GM23338 (cell line): ENCODE results near the gene NSD1. TPM values are rescaled to one million over a fixed set of nuclear protein-coding genes. Genes with fewer than 3 reads are reported as not detected.

Source experiments
- ATAC-seq: fragments of 200-7000 bp; cut with Tn5 transposase; 3 replicates; pipeline ENCODE4 v1.9.1; 2020
- DNase-seq: peaks from one replicate; pipeline ENCODE4 v3.0.0-alpha.2; 2015; ENCODE audit warnings: low spot score
- H2AFZ ChIP-seq: fragments of 200-600 bp; sonication (generic); 2 replicates; pipeline ENCODE4 v1.8.0; 2016; ENCODE audit warnings: antibody characterized with exemption, mild to moderate bottlenecking, moderate library complexity
- H3F3A ChIP-seq: fragments of 200-600 bp; sonication (generic); replicated peaks from 2 replicates; pipeline ENCODE4 v1.8.0; 2017; ENCODE audit warnings: antibody characterized with exemption, mixed run types, low read depth
- H3K27ac ChIP-seq: fragments of 200-600 bp; sonication (generic); 2 replicates; pipeline ENCODE4 v1.6.1; 2016; ENCODE audit warnings: low read depth
- H3K27me3 ChIP-seq: fragments of 200-600 bp; sonication (generic); 2 replicates; pipeline ENCODE4 v1.8.0; 2016; ENCODE audit warnings: mild to moderate bottlenecking, mixed run types, moderate library complexity; ENCODE audit not compliant: insufficient read depth
- H3K36me3 ChIP-seq: fragments of 200-600 bp; sonication (generic); 2 replicates; pipeline ENCODE4 v1.8.0; 2016; ENCODE audit warnings: mild to moderate bottlenecking; ENCODE audit not compliant: insufficient read depth
- H3K4me1 ChIP-seq: fragments of 200-600 bp; sonication (generic); 2 replicates; pipeline ENCODE4 v1.8.0; 2016; ENCODE audit warnings: mild to moderate bottlenecking, moderate library complexity; ENCODE audit not compliant: insufficient read depth
- H3K4me2 ChIP-seq: fragments of 200-600 bp; sonication (generic); 2 replicates; pipeline ENCODE4 v1.7.1; 2017; ENCODE audit warnings: mixed run types
- H3K4me3 ChIP-seq: fragments of 200-600 bp; sonication (generic); 2 replicates; pipeline ENCODE4 v1.6.1; 2016; ENCODE audit warnings: mixed run types
- H3K79me2 ChIP-seq: fragments of 200-600 bp; sonication (generic); replicated peaks from 2 replicates; pipeline ENCODE4 v1.8.0; 2017; ENCODE audit warnings: mild to moderate bottlenecking; ENCODE audit not compliant: insufficient read depth
- H3K9me2 ChIP-seq: fragments of 200-600 bp; sonication (generic); 2 replicates; pipeline ENCODE4 v1.8.0; 2017; ENCODE audit not compliant: insufficient read depth
- H4K20me1 ChIP-seq: fragments of 200-600 bp; sonication (generic); replicated peaks from 2 replicates; pipeline ENCODE4 v1.8.0; 2017; ENCODE audit warnings: mild to moderate bottlenecking; ENCODE audit not compliant: insufficient read depth
- H3K27ac Mint-ChIP-seq: 2 replicates; pipeline ENCODE4 v1.8.0; 2020; ENCODE audit warnings: inconsistent platforms, mild to moderate bottlenecking, moderate library complexity, mixed read lengths
- H3K27me3 Mint-ChIP-seq: 3 replicates; pipeline ENCODE4 v1.8.0; 2022; ENCODE audit warnings: low read depth, mild to moderate bottlenecking, moderate library complexity, mixed read lengths, inconsistent platforms; ENCODE audit not compliant: insufficient read depth, poor library complexity
- H3K36me3 Mint-ChIP-seq: 3 replicates; pipeline ENCODE4 v1.8.0; 2021; ENCODE audit warnings: low read depth, mild to moderate bottlenecking, inconsistent platforms, moderate library complexity, mixed read lengths
- H3K4me1 Mint-ChIP-seq: 3 replicates; pipeline ENCODE4 v1.8.0; 2020; ENCODE audit warnings: mild to moderate bottlenecking, inconsistent platforms, mixed read lengths
- H3K4me3 Mint-ChIP-seq: 3 replicates; pipeline ENCODE4 v1.8.0; 2021; ENCODE audit warnings: moderate library complexity, mild to moderate bottlenecking, inconsistent platforms, mixed read lengths
- H3K9me3 Mint-ChIP-seq: 3 replicates; pipeline ENCODE4 v1.8.0; 2020; ENCODE audit warnings: moderate library complexity, mild to moderate bottlenecking, inconsistent platforms, mixed read lengths
- EZH2 ChIP-seq: fragments of 200-600 bp; sonication (generic); IDR thresholded peaks from one replicate; pipeline ENCODE4 v1.8.0; 2017; ENCODE audit warnings: antibody characterized with exemption, mild to moderate bottlenecking, low read depth; ENCODE audit not compliant: unreplicated experiment
- JUNB ChIP-seq: IDR thresholded peaks from one replicate; pipeline ENCODE4 v1.6.1; 2016; ENCODE audit warnings: antibody characterized with exemption; ENCODE audit not compliant: unreplicated experiment
- NANOG ChIP-seq: IDR thresholded peaks from 2 replicates; pipeline ENCODE4 v1.6.1; 2016; ENCODE audit warnings: antibody characterized with exemption, borderline replicate concordance
- ZNF114 ChIP-seq: fragments of 250-450 bp; sonication (Bioruptor Pico); IDR thresholded peaks from 2 replicates; pipeline ENCODE4 v1.5.0; 2020; ENCODE audit warnings: mild to moderate bottlenecking, moderate library complexity
- ZNF462 ChIP-seq: fragments of 250-450 bp; sonication (Bioruptor Pico); IDR thresholded peaks from 2 replicates; pipeline ENCODE4 v1.5.0; 2020; ENCODE audit warnings: mild to moderate bottlenecking, moderate library complexity
- polyA plus RNA-seq: library from polyadenylated mRNA; unstranded; fragments of >200 nt; fragmentation: Nextera tagmentation; extraction: Ambion mirVana; gene quantifications from 2 replicates; pipeline ENCODE4 v1.2.1, GENCODE V29; 2016
- total RNA-seq: library from RNA; depleted of rRNA; stranded (reverse); fragments of >200 nt; shearing (Covaris generic); gene quantifications from 2 replicates; pipeline ENCODE4 v1.2.3, GENCODE V29; 2014

NSD1 gene
- total and polyA plus RNA-seq, 2 experiments from 2014 or later = 96.4 to 106 TPM

- TF ChIP-seq ZNF462 (CRISPR knock-in tag) (no peak), NANOG (no peak), ZNF114 (CRISPR knock-in tag) (no peak), JUNB (no peak)
Observed at GRCh38 chr5:177297922-177298321, 164.3 kb downstream of the NSD1 start (continued).

GRCh38 chr5:177299697-177300096 is 166.1 kb downstream of the NSD1 start:
- H3K27me3 ChIP-seq = no peaks in the 10 kb centered on the region
- H3K4me2 ChIP-seq = peak overlapping the region; percentile 25; the same call in 1 of the 2 replicates
- peaks cover 34% of the 10 kb centered on the region for H3F3A ChIP-seq
- peaks cover 20% of the 10 kb centered on the region for H3K36me3 ChIP-seq
- TF ChIP-seq EZH2 = no peak
- TF ChIP-seq ZNF114 (CRISPR knock-in tag) = no peak
- TF ChIP-seq NANOG = no peak
- H3K4me1 ChIP-seq = peaks cover 34% of the 10 kb centered on the region
- H2AFZ ChIP-seq = no peak overlapping the region
- no peaks in the 10 kb centered on the region for H3K9me2 ChIP-seq
- no peak for ATAC-seq
- DNase-seq = no peak
- peak overlapping the region; percentile 93 for H3K27ac ChIP-seq
- Mint-ChIP-seq H3K36me3 (peaks cover 61% of the 10 kb centered on the region), H3K9me3 (no peaks in the 10 kb centered on the region; the same call in 2 of the 3 replicates), H3K4me1 (peaks cover 65% of the 10 kb centered on the region), H3K27ac (peak overlapping the region; percentile 93; the same call in 1 of the 2 replicates), H3K4me3 (no peak overlapping the region; the same call in 2 of the 3 replicates), H3K27me3 (peaks cover 40% of the 10 kb centered on the region)
- peaks cover 27% of the 10 kb centered on the region for H4K20me1 ChIP-seq
- no peak overlapping the region for H3K4me3 ChIP-seq
- peaks cover 13% of the 10 kb centered on the region for H3K79me2 ChIP-seq
